ENCODE results near the gene GCNT2.
"Not testable (repeated sequence)": the region's sequence is repeated elsewhere in the genome, so short reads cannot be mapped to it uniquely, and the experiment has no call there.

GCNT2 gene

GRCh38 chr6:10567256-10568026, 46.3 kb downstream of the GCNT2 start:
- no peak overlapping the region for H3K4me3 ChIP-seq (ENCODE audit: low read depth, low read length, poor library complexity, severe bottlenecking)
- no peaks in the 10 kb centered on the region for H3K9me2 ChIP-seq (ENCODE audit: low read depth, low read length)
- no peak overlapping the region for H3K27ac ChIP-seq (ENCODE audit: low read depth, low read length, poor library complexity, severe bottlenecking)
- H3K4me1 ChIP-seq (ENCODE audit: insufficient read depth, low read length, severe bottlenecking) = no peaks in the 10 kb centered on the region
- no peak overlapping the region for H3K9ac ChIP-seq (ENCODE audit: low read length)
- H3K4me2 ChIP-seq (ENCODE audit: low read length) = no peak overlapping the region
- H4K20me1 ChIP-seq (ENCODE audit: insufficient read depth, low read length) = no peaks in the 10 kb centered on the region
- no peak for TF ChIP-seq EZH2 (IDR thresholded peaks at IDR 0.05; ENCODE audit: borderline replicate concordance, low read length)
- no peaks in the 10 kb centered on the region for H3K9me3 ChIP-seq (ENCODE audit: low read length)
- no peaks in the 10 kb centered on the region for H3K27me3 ChIP-seq (ENCODE audit: insufficient read depth, low read length)
- peaks cover 36% of the 10 kb centered on the region for H3K36me3 ChIP-seq (ENCODE audit: insufficient read depth, low read length)
- H3F3A ChIP-seq (ENCODE audit: insufficient read depth, low read length) = no peaks in the 10 kb centered on the region
- H3K79me2 ChIP-seq (ENCODE audit: insufficient read depth, low read length) = 0 out of 2 replicates have a peak, but pooled peaks cover 3% of the 10 kb centered on the region
- no peak overlapping the region for H2AFZ ChIP-seq (ENCODE audit: low read length)

- Histone ChIP-seq H3K79me2 (ENCODE audit: insufficient read depth, low read length) (0 out of 2 replicates have a peak, but pooled peaks cover 3% of the 10 kb centered on the region), H3K9ac (ENCODE audit: low read length) (no peak overlapping the region), H3K4me3 (ENCODE audit: low read depth, low read length, poor library complexity, severe bottlenecking) (no peak overlapping the region), H4K20me1 (ENCODE audit: insufficient read depth, low read length) (no peaks in the 10 kb centered on the region), H3K9me3 (ENCODE audit: low read length) (no peaks in the 10 kb centered on the region), H3K27me3 (ENCODE audit: insufficient read depth, low read length) (no peaks in the 10 kb centered on the region), H3F3A (ENCODE audit: insufficient read depth, low read length) (no peaks in the 10 kb centered on the region), H2AFZ (ENCODE audit: low read length) (no peak overlapping the region), H3K36me3 (ENCODE audit: insufficient read depth, low read length) (peaks cover 40% of the 10 kb centered on the region), H3K9me2 (ENCODE audit: low read depth, low read length) (no peaks in the 10 kb centered on the region), H3K4me1 (ENCODE audit: insufficient read depth, low read length, severe bottlenecking) (no peaks in the 10 kb centered on the region), H3K27ac (ENCODE audit: low read depth, low read length, poor library complexity, severe bottlenecking) (no peak overlapping the region), H3K4me2 (ENCODE audit: low read length) (no peak overlapping the region)
- TF ChIP-seq EZH2 (IDR thresholded peaks at IDR 0.05; ENCODE audit: borderline replicate concordance, low read length) (no peak), CTCF (IDR thresholded peaks at IDR 0.05; ENCODE audit: low read length) (no peak)
Observed at GRCh38 chr6:10569392-10570127, 48.4 kb downstream of the GCNT2 start.

- not testable (repeated sequence) for H3K27ac ChIP-seq (ENCODE audit: low read depth, low read length, poor library complexity, severe bottlenecking); H4K20me1 ChIP-seq (ENCODE audit: insufficient read depth, low read length); H3K4me3 ChIP-seq (ENCODE audit: low read depth, low read length, poor library complexity, severe bottlenecking); H3K4me2 ChIP-seq (ENCODE audit: low read length); H3K9me2 ChIP-seq (ENCODE audit: low read depth, low read length); H3K4me1 ChIP-seq (ENCODE audit: insufficient read depth, low read length, severe bottlenecking); H3K9me3 ChIP-seq (ENCODE audit: low read length); H3K79me2 ChIP-seq (ENCODE audit: insufficient read depth, low read length); H2AFZ ChIP-seq (ENCODE audit: low read length); H3F3A ChIP-seq (ENCODE audit: insufficient read depth, low read length); H3K9ac ChIP-seq (ENCODE audit: low read length); H3K27me3 ChIP-seq (ENCODE audit: insufficient read depth, low read length)
- H3K36me3 ChIP-seq (ENCODE audit: insufficient read depth, low read length) = peaks cover 37% of the 10 kb centered on the region
Observed at GRCh38 chr6:10575519-10575918, 54.4 kb downstream of the GCNT2 start.

- Histone ChIP-seq H3K9me3 (ENCODE audit: low read length) (no peaks in the 10 kb centered on the region), H3K4me3 (ENCODE audit: low read depth, low read length, poor library complexity, severe bottlenecking) (no peak overlapping the region), H3F3A (ENCODE audit: insufficient read depth, low read length) (no peaks in the 10 kb centered on the region), H2AFZ (ENCODE audit: low read length) (no peak overlapping the region), H3K27ac (ENCODE audit: low read depth, low read length, poor library complexity, severe bottlenecking) (no peak overlapping the region), H3K9me2 (ENCODE audit: low read depth, low read length) (no peaks in the 10 kb centered on the region), H3K9ac (ENCODE audit: low read length) (no peak overlapping the region), H4K20me1 (ENCODE audit: insufficient read depth, low read length) (no peaks in the 10 kb centered on the region), H3K27me3 (ENCODE audit: insufficient read depth, low read length) (no peaks in the 10 kb centered on the region), H3K36me3 (ENCODE audit: insufficient read depth, low read length) (peaks cover 32% of the 10 kb centered on the region), H3K79me2 (ENCODE audit: insufficient read depth, low read length) (no peaks in the 10 kb centered on the region), H3K4me1 (ENCODE audit: insufficient read depth, low read length, severe bottlenecking) (no peaks in the 10 kb centered on the region), H3K4me2 (ENCODE audit: low read length) (no peak overlapping the region)
- TF ChIP-seq EZH2 (IDR thresholded peaks at IDR 0.05; ENCODE audit: borderline replicate concordance, low read length) (no peak), CTCF (IDR thresholded peaks at IDR 0.05; ENCODE audit: low read length) (no peak)
Observed at GRCh38 chr6:10576226-10576625, 55.1 kb downstream of the GCNT2 start.
